ENCODE measurements around the gene ERVH48-1.

- no peak for TF ChIP-seq SUZ12 (IDR thresholded peaks at IDR 0.05; ENCODE audit: low read length)
- TF ChIP-seq HDAC6 (IDR thresholded peaks at IDR 0.05; ENCODE audit: low read depth, low read length) = no peak
- TF ChIP-seq EZH2 (IDR thresholded peaks at IDR 0.05; ENCODE audit: low read depth, low read length, severe bottlenecking) = no peak
- TF ChIP-seq CTCF (IDR thresholded peaks at IDR 0.05; ENCODE audit: control extremely low read depth in 1 of 3, insufficient read depth in 1 of 3, low read depth in 1 of 3, low read length in 3 of 3) = no peak
- TF ChIP-seq JUN (IDR thresholded peaks at IDR 0.05; ENCODE audit: low read depth, low read length) = no peak
Measured at GRCh38 chr21:42964086-42964485, 38.7 kb upstream of the ERVH48-1 start.
